Ovary (tissue), 9 donors: ENCODE results near the gene TC2N. TPM values are rescaled to one million over a fixed set of nuclear protein-coding genes. Genes with fewer than 3 reads are reported as not detected.

Experiments
- DNase-seq, 5 donors: peaks; one replicate each; pipeline ENCODE4 v3.0.0-alpha.2; 2019 to 2020
- H3K27ac ChIP-seq, 2 donors: fragments of 200-600 bp; one replicate each; pipeline versions ENCODE4 v1.5.1 to v1.8.0; 2019 to 2022
- H3K27me3 ChIP-seq: fragments of 200-600 bp; one replicate; pipeline ENCODE4 v1.8.0; 2022
- H3K36me3 ChIP-seq: fragments of 200-600 bp; sonication (generic); one replicate; pipeline ENCODE4 v1.5.1; 2019
- H3K4me1 ChIP-seq: one replicate; pipeline ENCODE4 v1.8.1; 2013; ENCODE audit warnings: mild to moderate bottlenecking, moderate library complexity; ENCODE audit not compliant: insufficient read depth
- H3K4me3 ChIP-seq: fragments of 200-600 bp; sonication (generic); one replicate; pipeline ENCODE4 v1.5.1; 2017
- H3K9me3 ChIP-seq, 2 donors: fragments of 200-600 bp in 1 of 2; sonication (generic) in 1 of 2; one replicate each; pipeline versions ENCODE4 v1.5.1 to v1.8.1; 2013 to 2019; ENCODE audit warnings: mild to moderate bottlenecking in 1 of 2, moderate library complexity in 1 of 2
- CTCF ChIP-seq, 3 donors: fragments of 450-650 bp in 2 of 3; fragments of 200-600 bp in 1 of 3; IDR thresholded peaks; one replicate each; pipeline versions ENCODE4 v1.5.1 to v1.8.0; 2016 to 2022; ENCODE audit warnings: antibody characterized with exemption in 3 of 3, mild to moderate bottlenecking in 1 of 3
- EP300 ChIP-seq: sonication (generic); formaldehyde crosslinking; IDR thresholded peaks from one replicate; pipeline ENCODE4 v1.6.1; 2017; ENCODE audit warnings: antibody characterized with exemption
- POLR2A ChIP-seq: fragments of 450-650 bp; IDR thresholded peaks from one replicate; pipeline ENCODE4 v1.6.1; 2017; ENCODE audit warnings: antibody characterized with exemption, mild to moderate bottlenecking, moderate library complexity
- WGBS, 3 donors: extraction: QIAGEN DNeasy Blood & Tissue Kit in 1 of 3; methylation state at CpG; one replicate each; pipeline versions ENCODE4 v1.1.5 to v1.1.7; 2013 to 2017; 5-methylcytosine and 5-hydroxymethylcytosine counted together
- intact Hi-C, 4 donors: fragments of 100-400 bp; cut with DNase I; formaldehyde crosslinking; loops; one replicate each; pipeline versions ENCODE4 v1.11.0 to v1.15.1; 2022 to 2023
- polyA plus RNA-seq, 2 donors: library from polyadenylated mRNA; stranded (reverse); fragments of 200-250 nt in 1 of 2; fragments of 350-450 nt in 1 of 2; fragmentation: Illumina TruSeq in 1 of 2; extraction: RNeasy Lipid Tissue Mini Kit (QIAGEN cat#74804) in 1 of 2; gene quantifications; one replicate each; pipeline ENCODE4 v1.2.3, GENCODE V29; 2013 to 2014
- total RNA-seq, 7 donors: library from RNA; depleted of rRNA in 2 of 7; stranded (reverse); fragments of >200 nt in 2 of 7; fragmentation: NEBNext Ultra II Directional in 3 of 7; extraction: Animal tissue kit (Norgen Biotek cat#: 25700) in 3 of 7; gene quantifications; one replicate each; pipeline versions ENCODE4 v1.1.0 to v1.2.4, GENCODE V29; 2016 to 2023
- donor health status: DM: no; HTN: no; CAD: no; lungs with moderate emphysema.
- donor health status: DM: no; HTN: no; CAD: no.
- donor health status: Bipolar disorder and iron deficiency.
- donor health status: DM: yes; HTN: yes; CAD: no.
- donor health status: DM: no; HTN: no; CAD: no.
- donor health status: DM: yes; HTN: yes; CAD: no.

TC2N gene
- total and polyA plus RNA-seq, 9 donors = 2.2 to 81.7 (median 12.4) TPM

GRCh38 chr14:91780452-91780851 is 86.9 kb downstream of the TC2N start:
- no peak overlapping the region for H3K4me3 ChIP-seq
- no peaks in the 10 kb centered on the region for H3K9me3 ChIP-seq
- intact Hi-C loops = no loop called here
- no peak overlapping the region for H3K27ac ChIP-seq
- H3K36me3 ChIP-seq = no peaks in the 10 kb centered on the region
- no peaks in the 10 kb centered on the region for H3K4me1 ChIP-seq
- TF ChIP-seq EP300 (no peak), POLR2A (no peak), CTCF (IDR thresholded peaks at IDR 0.05) (no peak)
- WGBS, 3 donors = 73 to 75% (median 74%) methylated on average over 3 of the region's 3 CpGs
- DNase-seq = no peak
- no peaks in the 10 kb centered on the region for H3K27me3 ChIP-seq

GRCh38 chr14:91778217-91778616 is 89.1 kb downstream of the TC2N start:
- no peaks in the 10 kb centered on the region for H3K27me3 ChIP-seq
- H3K9me3 ChIP-seq = no peaks in the 10 kb centered on the region
- no peak for DNase-seq
- no peaks in the 10 kb centered on the region for H3K36me3 ChIP-seq
- no peak overlapping the region for H3K4me3 ChIP-seq
- intact Hi-C loops = no loop called here
- no peaks in the 10 kb centered on the region for H3K4me1 ChIP-seq
- WGBS, 3 donors = 93 to 97% (median 95%) methylated on average over 2 of the region's 2 CpGs
- TF ChIP-seq EP300 (no peak), POLR2A (no peak), CTCF (IDR thresholded peaks at IDR 0.05) (no peak)
- no peak overlapping the region for H3K27ac ChIP-seq

- intact Hi-C loops = no loop called here
- H3K27me3 ChIP-seq = no peaks in the 10 kb centered on the region
- H3K36me3 ChIP-seq = no peaks in the 10 kb centered on the region
- H3K4me3 ChIP-seq = no peak overlapping the region
- DNase-seq = no peak
- no peak overlapping the region for H3K27ac ChIP-seq
- H3K4me1 ChIP-seq = no peaks in the 10 kb centered on the region
- no peak for TF ChIP-seq CTCF (IDR thresholded peaks at IDR 0.05)
- TF ChIP-seq EP300 = no peak
- no peak for TF ChIP-seq POLR2A
- no peaks in the 10 kb centered on the region for H3K9me3 ChIP-seq
- WGBS, 3 donors = 75 to 88% (median 82%) methylated on average over 5 of the region's 5 CpGs
These were observed 92.9 kb downstream of the TC2N start for GRCh38 chr14:91774140-91775096.

GRCh38 chr14:91770185-91770584 is 97.2 kb downstream of the TC2N start:
- no peak for TF ChIP-seq POLR2A
- TF ChIP-seq CTCF (IDR thresholded peaks at IDR 0.05) = no peak
- TF ChIP-seq EP300 = no peak
- WGBS, 3 donors = 6 to 24% (median 9%) methylated on average over 2 of the region's 2 CpGs
- H3K27ac ChIP-seq = no peak overlapping the region

More at GRCh38 chr14:91770185-91770584, 97.2 kb downstream of the TC2N start:
- H3K27me3 ChIP-seq = no peaks in the 10 kb centered on the region
- intact Hi-C loops = no loop called here
- no peaks in the 10 kb centered on the region for H3K9me3 ChIP-seq
- no peak overlapping the region for H3K4me3 ChIP-seq
- no peak for DNase-seq
- no peaks in the 10 kb centered on the region for H3K36me3 ChIP-seq
- H3K4me1 ChIP-seq = no peaks in the 10 kb centered on the region
